Activated T-cell treated with anti-CD3 and anti-CD28 coated beads for 1 hour (primary cell): ENCODE data around the gene HJV.
"Not testable (repeated sequence)": the region's sequence is repeated elsewhere in the genome, so short reads cannot be mapped to it uniquely, and the experiment has no call there.

ENCODE experiments used
- DNase-seq: peaks from one replicate; pipeline ENCODE4 v3.0.0-alpha.2; 2020; ENCODE audit warnings: low read depth

HJV gene

GRCh38 chr1:146021622-146022402, at the start of gene HJV:
TSS of gene HJV (minus strand) at chr1:146021735. CDS start at chr1:146020231, 1,504 bp downstream.
- no peak for DNase-seq

GRCh38 chr1:146059148-146059547, 37.6 kb upstream of the HJV start:
- not testable (repeated sequence) for DNase-seq

GRCh38 chr1:146051852-146052676, 30.5 kb upstream of the HJV start:
- DNase-seq = peak; percentile 52

DNA sequence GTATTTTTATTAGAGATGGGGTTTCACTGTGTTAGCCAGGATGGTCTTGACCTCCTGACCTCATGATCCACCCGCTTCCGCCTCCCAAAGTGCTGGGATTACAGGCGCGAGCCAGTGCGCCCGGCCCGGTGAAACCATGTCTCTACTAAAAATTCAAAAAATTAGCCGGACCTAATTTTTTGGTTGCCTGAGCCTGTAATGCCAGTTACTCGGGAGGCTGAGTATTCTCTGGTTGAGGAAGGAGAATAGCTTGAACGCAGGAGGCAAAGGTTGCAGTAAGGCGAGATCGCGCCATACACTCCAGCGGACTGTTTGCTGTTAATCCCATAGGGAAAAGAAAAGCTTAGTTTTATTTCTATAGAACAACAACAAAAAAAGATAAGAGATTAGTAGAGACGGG, 29.9 kb upstream of the HJV start:
- DNase-seq = no peak

DNA sequence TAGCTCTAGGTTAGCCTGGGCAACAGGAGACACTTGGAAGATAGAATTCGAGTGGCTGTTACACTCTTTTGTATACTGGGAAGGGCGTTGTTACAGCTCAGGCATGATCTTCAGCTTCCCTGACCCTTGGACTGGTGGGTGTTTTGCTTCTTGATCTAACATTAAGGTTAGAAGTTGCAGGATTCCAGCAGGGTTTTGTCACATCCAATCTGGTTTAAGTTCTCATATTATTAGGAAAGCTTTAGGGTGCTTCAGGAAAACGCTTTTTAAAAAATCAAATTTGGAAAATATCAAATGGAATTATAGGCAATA, 29.1 kb upstream of the HJV start:
- DNase-seq = not testable (repeated sequence)

DNA sequence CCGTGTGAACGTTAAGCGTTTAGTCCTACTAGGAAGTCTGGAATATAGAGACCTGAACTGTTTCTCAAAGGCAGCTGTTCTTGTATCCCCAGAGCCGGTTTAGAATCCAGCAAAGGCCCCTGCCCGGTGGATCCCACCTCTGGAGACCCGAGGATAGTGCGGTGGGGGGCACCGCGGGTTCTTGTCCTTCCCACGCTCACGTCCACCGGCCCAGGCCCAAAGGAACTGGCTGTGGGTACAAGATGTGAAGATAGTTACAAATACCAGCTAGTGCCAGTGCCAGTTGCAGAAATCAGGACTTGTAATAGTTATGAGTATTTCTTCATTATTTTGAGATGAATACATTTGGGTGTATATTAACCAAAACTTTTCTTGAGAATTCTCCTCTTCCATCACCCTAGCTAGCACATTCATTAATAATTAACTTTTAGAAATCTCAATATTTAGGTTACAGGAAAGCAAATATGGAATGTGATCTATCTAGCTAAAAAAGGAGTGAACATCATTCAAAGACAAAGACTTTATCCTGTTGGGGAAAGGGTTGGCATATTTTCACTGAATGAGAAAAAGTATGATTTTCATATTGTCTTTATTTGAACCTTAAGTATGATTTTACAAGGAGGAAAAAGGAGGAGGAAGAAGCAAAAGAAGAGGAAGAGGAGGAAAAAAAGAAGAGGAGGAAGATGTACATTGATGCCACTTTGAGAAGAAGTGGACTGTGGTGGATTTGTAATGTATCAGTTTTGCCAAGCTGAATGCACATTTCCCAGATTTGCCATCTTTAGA, 28.5 kb upstream of the HJV start:
- DNase-seq = not testable (repeated sequence)

- no peak for DNase-seq
Observed at GRCh38 chr1:146049436-146049835, 27.9 kb upstream of the HJV start.

- DNase-seq = not testable (repeated sequence)
Observed at GRCh38 chr1:146048514-146049115, 27.1 kb upstream of the HJV start.

DNA sequence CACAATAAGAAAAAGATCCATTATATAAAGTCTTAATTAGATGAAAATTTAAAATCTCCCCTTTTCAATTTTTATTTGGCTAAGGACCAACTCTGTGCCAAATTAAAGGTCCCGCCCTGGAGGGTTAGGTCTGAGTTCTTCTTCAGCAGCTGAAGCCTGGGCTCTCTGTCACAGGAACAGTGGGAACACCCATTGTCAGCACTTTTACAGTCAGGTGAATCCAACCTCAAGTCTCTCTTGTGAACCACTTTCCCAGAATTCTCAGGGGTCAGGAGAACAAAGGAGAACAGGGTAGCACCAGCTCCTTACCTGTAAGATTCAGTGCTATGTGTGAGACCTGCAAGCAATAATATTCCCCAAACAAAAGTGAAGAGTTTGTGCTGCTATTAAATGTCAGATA, 25.1 kb upstream of the HJV start:
- DNase-seq = no peak

DNA sequence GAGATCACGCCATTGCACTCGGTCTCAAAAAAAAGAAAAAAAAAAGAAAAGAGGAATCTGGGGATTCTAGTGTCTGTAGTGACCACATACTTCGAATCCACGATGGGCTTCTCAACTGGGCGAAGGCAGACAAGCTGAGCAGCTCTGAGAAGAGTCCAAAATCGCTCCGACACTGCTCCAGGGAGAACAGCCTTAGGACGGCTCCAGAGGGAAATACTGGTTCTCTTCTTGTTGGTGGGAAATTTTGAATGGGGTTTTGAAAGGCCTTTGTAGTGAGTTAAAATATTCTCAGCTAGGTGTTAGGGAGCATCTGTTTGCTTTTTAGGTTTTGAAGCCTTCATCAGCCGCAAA, 18.3 kb upstream of the HJV start:
- no peak for DNase-seq

DNA sequence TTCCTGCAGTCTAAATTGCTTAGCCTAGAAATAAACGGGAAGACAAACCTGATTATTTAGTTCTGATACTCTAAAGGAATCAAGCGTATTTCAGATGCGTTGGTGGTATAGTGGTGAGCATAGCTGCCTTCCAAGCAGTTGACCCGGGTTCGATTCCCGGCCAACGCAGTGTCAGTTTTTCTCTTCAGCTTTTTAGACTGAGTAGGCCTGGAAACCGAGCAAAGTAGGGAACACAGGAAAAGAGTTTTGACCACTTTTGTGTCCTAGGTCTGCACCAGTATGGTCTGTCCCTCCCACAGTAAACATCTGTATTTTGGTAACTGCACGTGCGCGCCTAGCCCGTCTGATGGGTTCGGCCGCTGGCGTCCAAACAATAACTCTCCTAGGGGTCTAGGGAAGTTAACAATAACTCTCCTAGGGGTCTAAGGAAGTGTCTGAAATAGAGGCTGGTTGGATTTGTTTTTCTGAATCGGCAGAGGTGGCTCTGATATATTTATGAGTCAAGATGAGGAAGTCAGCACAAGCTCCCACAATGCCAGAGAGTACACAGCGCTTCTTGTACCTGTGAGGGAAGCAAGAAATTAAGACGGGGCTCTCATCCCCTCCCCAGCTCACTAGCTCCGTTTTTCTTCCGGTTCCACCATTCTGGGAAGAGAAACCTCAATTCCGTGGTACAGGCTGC, 15.6 kb upstream of the HJV start:
- peak; percentile 61 for DNase-seq

- DNase-seq = no peak
Observed at GRCh38 chr1:146036241-146036964, 14.9 kb upstream of the HJV start.

GRCh38 chr1:146035048-146035423, 13.5 kb upstream of the HJV start:
- DNase-seq = no peak

DNA sequence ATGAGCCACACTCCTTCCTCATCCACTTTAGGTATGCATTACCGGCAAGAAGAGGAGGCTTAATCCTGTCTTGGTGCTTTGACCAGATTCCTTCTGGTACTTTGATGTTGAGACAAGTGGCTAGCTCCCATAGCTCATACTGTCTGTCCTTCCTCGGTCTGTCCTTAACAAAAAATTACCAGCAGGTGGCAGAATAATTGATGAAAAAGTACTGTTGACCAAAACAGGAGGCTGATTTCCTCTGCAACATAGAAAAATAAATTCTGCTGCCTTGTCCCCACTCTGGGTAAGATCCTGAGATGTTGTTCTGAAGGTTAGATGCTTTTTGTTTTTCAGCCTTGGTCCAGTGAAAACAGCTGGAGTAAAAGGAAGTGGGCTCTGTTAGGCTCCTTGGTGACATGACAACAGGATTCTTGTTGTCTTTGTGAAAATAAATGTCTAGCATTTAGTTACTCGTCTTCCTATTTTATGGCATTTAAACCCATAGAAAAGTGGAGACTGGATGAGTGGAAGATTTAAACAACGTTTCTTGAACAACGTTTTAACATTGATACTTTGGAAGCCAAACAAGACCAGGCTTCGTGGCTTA, 11.2 kb upstream of the HJV start:
- DNase-seq = no peak

- no peak for DNase-seq
Observed at GRCh38 chr1:146031476-146031875, 9.9 kb upstream of the HJV start.

DNA sequence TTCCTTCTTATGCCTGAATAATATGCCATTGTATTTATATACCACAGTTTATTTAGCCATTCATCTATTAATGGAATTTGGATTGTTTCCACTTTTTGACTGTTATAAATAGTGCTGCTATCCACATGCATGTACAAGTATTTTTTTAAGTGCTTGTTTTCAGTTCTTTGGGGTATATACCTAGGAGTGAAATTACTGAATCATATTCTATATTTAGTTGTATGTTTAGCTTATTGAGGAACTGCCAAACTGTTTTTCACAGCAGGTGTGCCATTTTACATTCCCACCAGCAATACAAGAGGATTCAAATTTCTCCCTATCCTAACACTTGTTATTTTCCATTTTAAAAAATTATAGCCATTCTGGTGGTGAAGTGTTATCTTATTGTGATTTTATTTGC, 7.6 kb upstream of the HJV start:
- DNase-seq = no peak

- DNase-seq = not testable (repeated sequence)
Observed at GRCh38 chr1:146026650-146027049, 5.1 kb upstream of the HJV start.

DNA sequence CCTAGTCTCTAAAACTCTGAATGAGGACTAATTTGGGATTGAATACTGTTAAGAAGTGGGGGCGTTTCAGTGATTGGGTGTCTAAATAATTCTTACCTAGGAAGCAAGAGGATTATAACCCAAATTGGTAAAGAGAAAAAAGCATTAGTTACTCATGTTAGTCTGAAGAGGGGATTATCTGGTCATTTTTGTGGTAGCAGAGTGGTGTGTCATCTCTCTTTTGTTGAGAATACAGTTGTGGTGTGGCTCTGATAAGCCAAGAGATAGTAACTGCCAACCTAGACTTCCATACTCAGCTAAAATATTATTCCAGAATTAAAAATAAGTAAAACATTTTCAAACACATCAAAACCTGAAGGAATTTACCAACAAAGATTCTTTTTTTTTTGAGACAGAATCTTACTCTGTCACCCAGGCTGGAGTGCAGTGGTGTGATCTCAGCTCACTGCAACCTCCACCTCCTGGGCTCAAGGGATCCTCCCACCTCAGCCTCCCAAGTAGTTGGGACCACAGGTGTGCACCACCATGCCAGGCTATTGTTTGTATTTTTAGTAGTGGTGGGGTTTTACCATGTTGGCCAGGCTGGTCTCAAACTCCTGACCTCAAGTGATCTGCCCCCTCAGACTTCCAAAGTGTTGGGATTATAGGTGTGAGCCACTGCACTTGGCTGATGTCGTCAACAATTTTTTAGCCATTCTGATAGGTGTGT, 4.4 kb upstream of the HJV start:
- not testable (repeated sequence) for DNase-seq

DNA sequence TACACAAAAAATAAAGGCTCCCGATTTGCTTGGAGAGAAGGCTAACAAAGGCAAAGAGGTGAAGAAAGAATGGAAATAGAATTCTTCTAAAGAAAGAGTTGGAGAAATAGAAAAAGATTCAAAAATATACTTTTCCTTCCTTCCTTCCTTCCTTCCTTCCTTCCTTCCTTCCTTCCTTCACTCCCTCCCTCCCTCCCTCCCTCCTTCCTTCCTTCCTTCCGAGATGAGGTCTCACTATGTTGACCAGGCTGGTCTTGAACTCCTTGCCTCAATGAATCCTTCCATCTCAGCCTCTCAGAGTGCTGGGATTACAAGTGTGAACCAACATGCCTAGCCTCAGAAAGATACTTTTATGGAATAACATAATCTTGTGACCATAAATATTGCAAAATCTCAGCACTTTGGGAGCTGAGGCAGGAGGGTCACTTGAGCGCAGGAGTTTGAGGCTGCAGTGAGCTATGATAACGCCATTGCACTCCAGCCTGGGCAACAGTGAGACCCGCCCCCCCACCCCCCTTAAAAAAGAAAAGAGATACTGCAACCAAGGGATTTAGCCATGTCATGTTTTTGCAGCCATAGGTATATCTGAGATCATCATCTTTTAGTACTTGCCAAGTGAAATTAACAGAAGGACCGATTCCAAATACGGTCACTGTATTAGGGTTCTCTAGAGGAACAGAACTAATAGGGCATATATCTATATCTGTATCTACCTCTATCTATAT, 1.0 kb upstream of the HJV start:
- DNase-seq = no peak
